NCI-H460 (cell line): Measurements from ENCODE around the gene SEPTIN5. TPM values are rescaled to one million over a fixed set of nuclear protein-coding genes. Genes with fewer than 3 reads are reported as not detected.

Experiments used
- DNase-seq: peaks from one replicate; pipeline ENCODE4 v3.0.0-alpha.2; 2016; ENCODE audit warnings: low read depth; ENCODE audit errors: extremely low read depth
- total RNA-seq: library from RNA; depleted of rRNA; stranded (reverse); fragments of >200 nt; shearing (Covaris generic); gene quantifications from 2 replicates; pipeline ENCODE4 v1.2.3, GENCODE V29; 2014

Gene SEPTIN5
- total RNA-seq, 1 experiment from 2014 or later, result 17.4 TPM

DNA sequence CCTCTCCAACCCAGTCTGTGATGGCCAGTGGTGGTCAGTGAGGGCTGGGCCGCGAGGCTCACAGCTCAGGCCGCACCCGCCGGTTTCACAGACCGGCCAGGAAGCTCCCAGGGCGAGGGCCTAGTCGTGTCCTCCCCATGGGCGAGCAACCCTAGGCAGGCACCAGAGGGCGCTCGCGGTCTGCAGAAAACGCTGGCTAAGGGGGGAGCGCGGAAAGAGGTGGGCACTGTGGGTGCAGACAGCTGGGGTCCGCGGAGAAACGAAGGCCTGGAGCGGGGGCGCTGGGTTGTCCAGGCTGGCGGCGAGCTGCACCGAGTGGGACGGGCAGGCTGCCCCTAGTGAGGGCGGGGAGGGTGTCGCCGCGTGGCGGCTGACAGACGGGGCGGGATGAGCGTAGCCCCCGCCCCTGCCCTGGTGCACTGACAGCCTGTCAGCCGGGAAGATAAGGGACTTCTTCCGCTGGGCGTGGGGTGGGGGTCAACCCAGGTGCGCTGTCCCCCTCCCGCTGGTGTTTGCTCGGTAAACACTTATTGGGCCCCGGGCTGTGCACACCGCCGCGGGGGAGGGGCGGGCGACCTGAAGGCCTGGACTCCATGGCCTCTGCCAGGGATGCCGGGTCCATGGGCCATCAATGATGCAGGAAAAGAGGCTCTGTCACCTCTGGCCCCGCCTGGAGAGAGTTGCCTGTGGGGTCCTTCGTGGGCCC lies 16.5 kb downstream of the SEPTIN5 start:
- peak; percentile 68 for DNase-seq

DNA sequence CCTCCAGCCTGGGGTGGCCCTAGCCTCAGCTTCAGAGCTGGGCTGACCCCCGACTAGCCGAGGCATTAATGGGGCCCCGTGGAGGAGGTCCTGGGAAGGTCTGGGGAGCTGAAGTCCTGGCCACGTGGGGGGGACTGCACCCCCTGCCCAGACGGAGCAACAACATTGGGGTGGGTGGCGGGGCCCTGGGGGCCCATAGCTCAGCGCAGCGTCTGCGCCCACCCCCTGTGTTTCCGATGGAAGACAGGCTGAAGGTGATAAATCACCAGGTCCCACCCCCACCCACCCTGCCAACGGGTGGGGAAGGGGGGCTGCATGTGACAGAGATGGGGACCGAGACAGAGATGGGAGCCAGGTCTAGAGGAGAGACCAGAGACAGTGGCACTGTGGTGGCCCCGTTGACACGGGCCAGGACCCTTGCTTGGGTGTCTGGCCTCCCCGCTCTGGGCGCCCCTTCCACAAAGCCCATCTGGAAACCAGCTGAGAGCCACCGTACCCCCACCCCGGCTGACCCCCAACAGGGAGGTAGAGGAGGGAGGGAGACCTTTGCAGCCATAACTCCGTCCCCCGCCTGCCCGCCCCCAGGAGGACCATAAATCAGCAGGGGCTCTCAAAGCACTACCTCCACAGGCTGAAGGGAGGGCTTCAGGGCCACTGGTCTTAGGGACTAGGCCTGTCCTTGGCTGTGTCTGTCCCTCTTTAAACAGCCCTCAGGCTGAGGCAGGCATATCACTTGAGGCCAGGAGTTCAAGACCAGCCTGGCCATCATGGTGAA lies 17.2 kb downstream of the SEPTIN5 start:
- DNase-seq, result no peak

DNA sequence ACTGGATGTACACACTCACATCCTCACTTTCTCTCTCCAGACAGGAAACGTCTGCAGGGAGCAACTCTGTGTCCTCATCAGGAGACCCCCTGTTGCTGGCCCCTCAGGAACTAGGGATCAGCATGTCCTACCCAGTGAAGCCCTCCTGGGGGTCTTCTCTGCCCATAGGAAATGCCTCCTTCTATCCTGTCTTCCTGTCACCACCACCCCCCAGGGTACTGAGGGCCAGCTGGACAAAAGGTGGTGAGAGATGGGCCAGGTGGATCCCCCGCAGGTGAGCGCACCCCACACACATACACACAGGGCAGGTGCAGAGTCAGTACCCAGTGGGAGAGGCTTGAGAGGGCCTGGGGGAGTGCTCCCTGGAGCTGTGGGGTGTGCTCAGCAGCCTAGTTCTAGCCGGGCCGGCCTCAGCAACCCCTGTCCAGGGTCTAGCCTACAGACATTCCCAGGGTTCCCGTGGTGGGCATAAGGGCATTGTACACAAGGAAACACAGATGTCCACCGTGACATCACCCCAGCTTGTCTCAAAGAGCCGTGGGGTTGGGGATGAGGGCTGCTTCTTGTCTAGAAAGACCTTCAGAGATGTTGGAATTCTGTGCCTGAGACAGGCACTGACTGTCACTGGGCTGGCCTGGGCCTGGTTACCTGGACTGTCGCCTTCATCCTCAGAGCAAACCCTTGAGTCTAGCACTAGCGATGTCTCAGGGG lies 18.3 kb downstream of the SEPTIN5 start:
- no peak for DNase-seq

DNA sequence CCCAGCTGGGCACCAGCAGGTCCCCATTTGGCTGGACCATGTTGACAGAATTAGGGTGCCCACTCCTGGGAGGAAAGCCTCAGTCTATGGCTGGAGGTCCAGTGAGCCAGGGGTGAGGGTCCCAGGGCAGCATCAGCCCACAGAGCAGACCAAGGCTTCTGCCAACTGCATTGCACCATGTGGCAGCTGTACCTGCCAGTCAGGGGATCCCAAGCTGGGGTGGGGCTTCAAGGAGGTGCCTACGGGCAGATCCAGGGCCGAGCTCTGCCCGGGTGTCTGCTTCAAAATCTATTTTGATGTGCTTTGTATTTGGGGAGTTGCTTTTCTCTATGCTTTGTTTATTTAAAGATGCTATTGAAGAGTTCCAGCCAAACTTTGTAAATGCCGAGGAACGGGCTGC lies 19.5 kb downstream of the SEPTIN5 start:
- DNase-seq, result no peak

DNA sequence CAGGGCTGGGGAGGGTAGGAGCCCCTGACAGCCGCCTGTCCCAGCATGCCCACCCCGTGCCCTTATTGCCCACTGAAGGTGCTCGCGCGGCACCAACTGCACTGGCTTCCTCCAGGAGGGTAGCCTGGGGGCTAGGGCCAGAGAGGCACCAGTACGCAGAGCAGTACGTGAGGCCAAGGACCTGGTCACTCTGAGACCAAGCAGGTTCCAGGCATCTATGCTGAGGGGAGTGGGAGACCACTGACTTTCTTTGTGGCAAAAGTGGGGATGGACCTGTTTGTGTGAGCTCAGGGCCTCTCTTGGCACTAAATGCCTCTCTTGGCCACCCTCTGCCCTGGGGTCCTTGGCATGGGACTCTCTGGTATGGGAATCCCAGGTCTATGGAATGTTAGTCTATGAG lies 19.9 kb downstream of the SEPTIN5 start:
- no peak for DNase-seq

DNA sequence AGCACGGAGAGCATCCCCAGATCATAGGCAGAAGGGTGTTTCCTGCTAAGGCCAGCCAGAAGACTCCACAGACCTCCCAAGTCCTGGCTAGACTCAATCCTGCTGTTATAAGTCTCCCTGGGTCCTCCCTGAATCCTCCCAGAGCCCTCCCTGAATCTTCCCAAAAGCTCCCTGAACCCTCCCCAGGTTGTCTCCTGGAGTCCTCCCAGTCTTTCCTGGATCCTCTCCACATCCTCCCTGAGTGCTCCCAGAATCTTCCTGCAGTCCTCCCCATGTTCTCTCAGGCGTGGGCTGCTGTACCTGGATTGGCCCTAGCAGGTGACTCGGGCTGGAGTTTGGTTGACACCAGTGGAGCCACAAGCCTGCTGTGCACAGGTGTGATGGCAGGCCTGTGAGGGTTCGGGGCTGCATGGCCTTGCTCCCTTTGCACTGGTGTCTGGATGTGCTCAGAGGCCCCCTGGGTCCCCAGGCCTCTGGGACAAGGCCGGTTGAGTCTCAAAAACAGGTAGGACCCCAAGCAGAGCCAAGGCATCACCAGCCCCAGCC lies 20.6 kb downstream of the SEPTIN5 start:
- DNase-seq, result no peak

DNA sequence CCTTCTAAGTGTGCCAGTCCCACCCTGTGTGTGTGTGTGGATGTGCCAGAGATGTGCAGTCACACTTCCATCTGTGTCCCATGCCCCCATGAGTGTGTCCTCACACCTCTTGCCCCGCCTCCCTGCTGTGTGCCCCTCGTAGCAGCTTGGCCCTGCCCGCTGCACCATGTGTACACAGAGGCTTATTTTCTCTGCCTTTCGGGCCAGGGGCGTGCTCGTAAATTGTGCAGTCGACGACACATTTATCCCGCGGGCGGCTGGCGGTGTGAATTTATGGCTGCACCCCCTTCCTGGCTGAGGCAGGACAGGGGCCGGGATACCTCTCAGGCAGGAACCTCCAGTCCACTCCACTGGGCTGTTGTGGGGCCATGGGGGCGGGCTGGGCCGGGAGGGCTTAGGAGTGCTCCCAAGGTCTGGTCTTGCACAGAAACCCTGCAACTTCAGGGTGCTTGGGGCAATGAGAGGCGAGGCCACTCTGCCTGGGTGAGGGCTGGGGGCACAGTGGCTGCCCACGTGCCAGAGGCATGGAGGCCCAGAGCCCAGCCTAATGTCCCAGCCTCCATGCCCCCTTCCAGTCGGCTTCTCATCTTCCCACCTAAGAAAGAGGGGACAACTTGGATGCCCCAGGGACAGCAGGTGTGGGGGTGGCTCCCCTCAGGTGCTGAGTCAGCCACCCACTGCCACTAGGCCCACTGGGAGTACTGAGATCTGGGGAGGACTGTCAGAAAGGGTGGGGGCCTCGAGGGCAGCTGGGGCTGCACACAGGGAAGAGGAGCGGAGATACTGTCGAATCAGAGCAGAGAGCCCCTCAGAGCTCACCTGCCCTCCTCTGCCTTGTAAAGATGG lies 21.6 kb downstream of the SEPTIN5 start:
- DNase-seq, result no peak

DNA sequence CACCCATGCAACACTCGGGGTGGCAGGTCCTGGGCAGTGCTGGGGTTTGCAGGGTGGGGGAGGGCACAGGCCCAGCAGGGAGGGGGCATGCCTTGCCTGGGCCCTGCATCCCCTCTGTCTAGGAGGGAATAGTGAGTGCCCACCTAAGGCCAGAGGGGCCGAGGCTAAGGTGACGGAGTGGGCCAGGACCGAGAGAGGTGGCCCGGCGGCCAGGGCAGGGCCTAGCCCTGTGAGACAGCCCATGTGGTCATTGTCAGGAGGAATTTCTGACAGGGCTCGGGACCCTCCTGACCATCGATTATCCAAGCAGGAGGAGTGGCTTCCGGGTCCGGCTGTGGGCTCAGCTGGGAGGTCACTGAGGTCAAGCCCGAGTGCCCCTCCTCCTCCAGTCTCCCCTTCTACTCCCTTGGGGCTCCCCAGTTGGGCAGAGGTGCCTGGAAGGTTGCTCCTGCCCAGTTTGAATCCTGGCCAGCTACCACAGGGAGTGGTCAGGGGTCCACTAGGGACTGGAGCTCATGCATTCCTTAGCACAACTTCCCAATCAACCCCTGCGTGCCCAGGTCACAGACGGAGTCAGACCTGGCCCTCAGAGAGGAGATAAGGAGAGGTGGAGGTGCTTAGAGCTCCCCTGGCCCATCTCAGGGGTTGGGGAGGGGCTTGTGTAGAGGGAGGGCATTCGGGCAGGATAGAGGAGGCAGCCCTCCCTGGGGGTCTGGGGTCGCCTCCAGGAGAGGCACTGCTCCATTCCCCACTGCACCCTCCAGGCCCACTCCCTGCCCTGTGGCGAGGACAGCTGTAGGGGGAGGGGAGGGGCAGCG lies 23.8 kb downstream of the SEPTIN5 start:
- DNase-seq, result no peak

DNA sequence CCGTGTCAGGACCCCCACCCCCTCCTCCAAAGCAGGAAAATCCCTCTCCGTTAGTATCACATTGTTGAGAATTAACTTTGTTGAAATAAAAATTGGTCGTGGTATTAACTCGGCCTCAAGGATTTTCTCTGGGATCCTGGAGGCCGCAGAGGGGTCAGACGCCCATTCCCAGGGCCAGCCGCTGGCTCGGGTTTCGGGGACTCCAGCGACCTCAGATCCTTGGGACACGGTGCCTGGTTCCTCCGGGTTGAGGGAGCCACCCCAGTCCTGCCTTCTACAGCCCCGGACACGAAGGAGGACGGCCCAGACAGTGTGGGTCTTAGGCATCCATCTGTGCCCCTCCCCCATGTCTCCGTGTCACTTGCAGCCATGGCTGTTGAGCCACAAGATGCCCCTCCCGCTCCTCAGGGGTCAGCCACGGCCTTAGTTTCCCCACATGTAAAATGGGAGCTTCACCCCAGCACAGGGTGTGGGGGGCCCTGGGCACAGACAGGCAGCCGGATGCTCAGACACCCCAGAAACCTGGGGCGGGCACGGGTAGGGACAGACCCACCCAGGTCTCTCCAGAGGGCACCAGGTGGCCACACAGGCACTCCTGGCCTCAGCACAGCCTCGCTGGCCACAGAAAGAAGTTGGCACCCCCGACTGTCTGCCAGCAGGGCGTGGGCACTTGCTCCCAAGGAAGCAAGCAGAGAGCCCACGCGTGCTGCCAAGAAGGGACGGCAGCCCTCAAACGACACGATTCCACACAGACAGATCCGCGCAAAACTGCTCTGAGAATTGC lies 24.6 kb downstream of the SEPTIN5 start:
- no peak for DNase-seq

DNA sequence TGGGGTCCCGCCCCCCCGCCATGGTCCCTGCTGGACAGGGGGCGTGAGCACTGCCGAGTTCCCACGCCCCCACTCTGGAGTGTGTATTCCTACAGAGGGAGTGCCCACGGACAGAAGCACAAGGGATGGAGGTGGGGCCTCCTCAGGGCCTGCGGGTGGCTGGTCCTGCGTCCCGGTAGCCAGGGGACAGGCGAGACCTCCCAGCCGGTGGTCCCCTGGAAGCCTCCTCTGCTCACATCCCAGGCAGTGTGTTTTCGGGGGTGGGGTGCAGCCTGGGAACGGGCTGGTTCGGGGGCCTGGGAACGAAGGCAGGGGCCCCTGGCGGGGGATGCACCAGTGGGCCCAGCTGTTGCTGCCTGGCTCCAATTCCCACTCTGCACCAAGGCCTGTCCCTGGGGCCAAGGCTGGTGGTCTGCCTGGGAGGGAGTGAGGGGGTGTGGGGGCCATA lies 25.2 kb downstream of the SEPTIN5 start:
- DNase-seq, result no peak

DNA sequence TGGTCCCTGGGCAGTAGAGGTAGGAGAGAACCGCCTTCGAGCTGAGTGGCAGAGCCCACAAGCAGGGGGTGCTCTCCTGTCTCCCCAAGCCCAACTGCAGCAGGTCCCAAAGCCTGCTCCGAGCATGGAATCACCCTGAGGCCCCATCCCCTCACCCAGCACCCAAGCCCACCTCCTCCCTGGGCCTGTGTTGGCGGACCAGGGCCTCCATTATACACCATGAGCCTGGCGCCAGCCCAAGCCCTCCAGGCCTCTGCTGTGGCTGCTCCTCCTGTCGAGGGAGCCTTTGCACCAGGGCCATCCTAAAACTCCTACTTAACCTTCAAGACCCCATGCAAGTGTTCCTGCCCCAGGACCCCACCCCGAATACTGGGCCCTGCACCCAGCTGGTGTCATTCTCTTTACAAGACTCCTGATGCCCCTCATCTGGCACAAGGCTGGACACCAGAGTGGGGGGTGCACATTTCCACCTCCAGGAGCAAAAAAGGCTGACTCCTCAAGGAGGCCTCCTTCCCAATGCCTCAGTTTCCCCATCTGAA lies 25.7 kb downstream of the SEPTIN5 start:
- DNase-seq, result no peak

DNA sequence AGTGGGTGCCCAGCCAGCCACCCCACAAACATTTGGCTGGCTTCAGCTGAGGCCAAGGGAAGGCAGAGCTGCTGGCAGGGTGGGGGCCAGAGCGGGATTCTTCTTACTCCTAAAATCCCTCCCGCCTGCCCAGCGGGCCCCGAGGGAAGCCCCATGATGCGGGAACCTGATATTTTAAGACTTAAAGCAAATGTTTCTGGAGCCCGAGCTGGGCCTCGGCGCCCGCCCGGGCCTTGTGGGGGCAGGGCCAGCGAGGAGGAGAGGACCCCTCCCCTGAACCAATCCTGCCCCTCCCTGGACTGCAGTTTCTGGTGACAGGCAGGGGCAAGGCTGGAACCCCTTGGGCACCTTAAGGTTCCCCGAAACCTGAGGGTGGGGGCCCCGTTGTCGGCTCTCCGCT lies 26.3 kb downstream of the SEPTIN5 start:
- no peak for DNase-seq

DNA sequence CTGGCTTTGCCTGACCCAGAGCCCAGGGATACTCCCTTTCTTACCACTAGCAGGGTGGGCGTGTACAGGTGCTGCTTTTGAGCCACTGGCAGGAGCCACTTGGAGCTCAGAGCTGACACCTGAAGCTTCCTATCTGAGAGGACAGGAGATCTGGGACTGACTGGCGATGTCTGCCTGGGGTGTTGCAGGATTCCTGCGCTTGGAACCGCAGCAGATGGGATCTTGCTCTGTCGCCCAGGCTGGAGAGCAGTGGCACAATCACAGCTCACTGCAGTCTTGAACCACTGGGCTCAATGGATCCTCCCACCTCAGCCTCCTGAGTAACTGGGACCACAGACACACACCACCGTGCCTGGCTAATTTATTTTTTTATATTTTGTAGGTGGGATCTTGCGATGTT lies 26.8 kb downstream of the SEPTIN5 start:
- no peak for DNase-seq

DNA sequence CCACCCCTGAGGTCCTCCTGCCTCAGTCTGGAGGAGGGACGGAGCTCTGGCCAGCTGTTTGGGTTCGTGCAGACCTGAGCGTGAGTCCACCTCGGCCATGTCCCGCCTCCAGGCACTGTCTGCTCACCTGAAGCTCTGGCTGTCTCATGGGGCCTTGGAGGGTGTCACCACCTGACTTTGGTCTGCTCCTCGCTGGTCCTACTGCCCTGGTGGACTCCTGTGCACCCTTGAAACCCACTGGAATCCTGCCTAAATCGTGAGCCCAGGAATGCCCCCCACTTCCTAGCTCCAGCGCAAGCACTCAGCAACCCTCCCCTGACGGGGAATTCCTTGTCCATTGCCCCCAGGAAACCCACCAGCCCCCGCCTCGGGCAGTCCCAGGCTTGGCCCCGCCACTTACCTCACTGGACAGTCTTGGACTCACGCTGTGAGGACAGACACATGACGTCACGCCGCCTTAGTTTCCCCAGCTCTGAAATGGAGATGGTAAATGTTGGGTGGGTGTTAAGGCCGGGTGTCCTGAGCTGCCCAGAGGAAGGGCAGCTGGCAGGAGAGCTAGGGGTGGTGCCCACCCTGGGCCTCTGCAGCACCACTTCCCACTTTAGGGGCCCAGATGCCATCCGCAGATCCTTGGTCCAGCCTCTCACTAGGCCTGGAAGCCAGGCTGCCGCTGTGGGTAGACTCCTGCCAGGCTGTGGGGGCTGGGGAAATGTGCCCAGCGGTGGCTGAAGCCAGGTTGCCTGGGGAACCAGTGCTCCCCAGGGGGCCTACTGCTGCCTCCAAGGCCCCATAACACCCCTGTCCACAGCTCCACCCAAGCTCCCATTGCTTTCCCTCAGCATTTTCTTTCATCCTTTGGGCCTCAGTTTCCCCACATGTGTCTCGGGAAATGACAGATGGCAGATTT lies 28.1 kb downstream of the SEPTIN5 start:
- no peak for DNase-seq

DNA sequence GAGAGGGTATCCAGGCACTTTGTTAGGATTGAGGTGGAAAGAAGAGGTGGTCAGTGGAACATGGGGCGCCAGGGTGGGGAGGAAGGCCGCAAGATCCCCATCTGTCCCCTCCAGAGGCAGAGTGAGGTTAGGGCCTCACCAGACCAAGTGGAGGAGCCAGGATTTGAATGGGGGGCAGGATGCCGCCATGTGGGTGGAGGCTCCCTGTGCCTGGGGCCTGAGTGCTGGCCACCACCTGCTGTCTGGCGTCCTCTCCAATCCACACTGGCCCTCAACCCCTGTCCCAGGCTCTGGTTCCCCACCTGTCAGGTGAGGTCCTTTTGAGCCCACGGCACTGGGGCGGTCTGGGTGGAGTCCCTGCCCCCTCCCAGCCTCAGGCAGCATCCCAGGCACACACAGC lies 28.8 kb downstream of the SEPTIN5 start:
- DNase-seq, result no peak

DNA sequence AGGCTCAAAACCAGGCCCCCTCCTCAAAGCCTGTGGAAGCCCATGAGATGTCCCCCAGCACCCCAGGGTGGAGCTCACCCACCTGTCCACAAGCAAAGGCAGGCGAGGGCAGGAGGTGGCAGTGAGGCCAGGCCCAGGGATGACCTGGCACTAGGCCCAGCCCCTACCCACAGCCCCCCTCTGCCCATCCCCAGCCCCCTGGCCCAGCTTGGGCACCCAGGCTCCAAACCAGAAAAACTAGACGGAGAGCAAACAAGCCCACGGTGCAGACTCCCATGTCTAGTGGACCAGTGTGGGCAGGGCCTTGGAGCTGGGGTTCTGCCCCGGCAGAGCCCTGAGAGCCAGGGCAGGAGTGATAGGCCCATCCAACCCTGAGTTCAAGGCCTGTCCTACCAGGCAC lies 29.3 kb downstream of the SEPTIN5 start:
- DNase-seq, result no peak

DNA sequence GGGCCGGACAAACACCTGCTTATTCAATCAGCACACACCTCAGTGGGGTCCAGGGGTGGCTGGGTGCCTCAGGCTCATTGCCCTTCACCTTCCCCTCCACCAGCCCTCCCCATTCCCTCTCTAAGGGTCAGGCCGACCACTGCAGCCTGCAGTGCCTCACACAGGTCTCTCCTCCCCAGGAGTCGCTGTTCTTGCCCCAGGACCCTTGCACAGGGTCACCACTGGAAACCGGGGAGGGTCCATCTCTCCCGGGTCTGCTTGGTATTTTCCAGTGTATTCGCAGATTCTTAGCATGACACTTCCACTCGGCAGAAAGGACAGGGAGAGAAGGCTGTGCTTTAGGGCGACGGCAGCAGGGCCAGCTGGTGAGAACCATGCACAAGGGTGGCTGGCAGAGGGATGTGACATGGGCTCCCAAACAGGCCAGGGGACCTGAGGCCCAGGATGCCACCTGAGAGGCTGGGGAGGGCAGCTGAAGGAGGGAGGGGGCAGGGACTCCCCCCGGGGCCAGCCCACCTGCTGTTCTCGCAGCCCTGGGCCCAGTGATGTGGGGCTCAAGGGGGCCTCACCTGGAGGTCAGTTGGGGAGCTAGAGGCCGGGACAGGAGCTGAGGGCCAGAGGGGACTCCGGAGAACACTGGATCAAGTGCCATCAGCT lies 30.2 kb downstream of the SEPTIN5 start:
- no peak for DNase-seq
